Endothelial cell of umbilical vein (primary cell): Measurements from ENCODE around the gene TGM3. TPM values are rescaled to one million over a fixed set of nuclear protein-coding genes. Genes with fewer than 3 reads are reported as not detected.

Source experiments
- BruUV-seq: library from RNA; stranded (reverse); fragments of 400-500 nt; replicated peaks from 2 replicates; lab custom pipeline; 2021; lab: Mats Ljungman, UMichigan
- CTCF ChIA-PET: fragments of 300-600, 350-600 bp; sonication (Branson Sonifier 250); formaldehyde crosslinking; loops from one replicate; lab custom pipeline; 2021; ENCODE audit warnings: antibody characterized with exemption, inconsistent platforms; lab: Charles Lee
- POLR2A ChIA-PET: fragments of 300-600, 350-600 bp; sonication (Branson Sonifier 250); formaldehyde crosslinking; loops from one replicate; lab custom pipeline; 2021; ENCODE audit warnings: antibody characterized with exemption, inconsistent platforms; lab: Charles Lee
- DNase-seq: peaks from one replicate; pipeline ENCODE4 v3.0.0-alpha.2; 2011; ENCODE audit warnings: low read depth, low spot score
- FAIRE-seq: peaks from 2 replicates; lab custom pipeline; 2011; peaks lifted over from hg19 to GRCh38; lab: Jason Lieb, UNC
- H2AFZ ChIP-seq: 2 replicates; pipeline ENCODE4 v1.6.0; 2012; ENCODE audit warnings: low read depth, low read length, control low read depth, inconsistent platforms
- H3K27ac ChIP-seq: 2 replicates; pipeline ENCODE4 v1.5.1; 2011; ENCODE audit warnings: low read depth, mild to moderate bottlenecking, control low read depth, low read length, moderate library complexity; ENCODE audit not compliant: insufficient read depth
- H3K27me3 ChIP-seq, 2 experiments: 2 replicates each; pipeline versions ENCODE4 v1.6.0 to v1.6.1; 2011; ENCODE audit warnings: low read length in 2 of 2, mixed read lengths in 1 of 2; ENCODE audit not compliant: control insufficient read depth in 2 of 2, insufficient read depth in 2 of 2
- H3K36me3 ChIP-seq, 2 experiments: 2 replicates in 1 of 2; 3 replicates in 1 of 2; pipeline ENCODE4 v1.5.1; 2011; ENCODE audit warnings: low read length in 2 of 2, mild to moderate bottlenecking in 1 of 2, moderate library complexity in 1 of 2; ENCODE audit not compliant: control insufficient read depth in 2 of 2, insufficient read depth in 2 of 2; ENCODE audit errors: extremely low read depth in 1 of 2
- H3K4me1 ChIP-seq: 3 replicates; pipeline ENCODE4 v1.5.1; 2011; ENCODE audit warnings: mild to moderate bottlenecking, low read length; ENCODE audit not compliant: control insufficient read depth, insufficient read depth; ENCODE audit errors: extremely low read depth
- H3K4me2 ChIP-seq: 2 replicates; pipeline ENCODE4 v1.6.1; 2011; ENCODE audit warnings: low read length, control low read depth, mixed read lengths; ENCODE audit not compliant: insufficient read depth
- H3K4me3 ChIP-seq, 3 experiments: fragments of 200-600 bp in 1 of 3; sonication (generic), shearing (Covaris generic) in 1 of 3; replicated peaks in 1 of 3; 2 replicates each; pipeline ENCODE4 v1.5.1; 2011 to 2016; ENCODE audit warnings: control low read depth in 3 of 3, low read length in 3 of 3, mild to moderate bottlenecking in 2 of 3, inconsistent platforms in 1 of 3, low read depth in 1 of 3, moderate library complexity in 1 of 3; ENCODE audit not compliant: insufficient read depth in 1 of 3
- H3K79me2 ChIP-seq: 2 replicates; pipeline ENCODE4 v1.6.0; 2012; ENCODE audit warnings: low read length, inconsistent platforms; ENCODE audit not compliant: control insufficient read depth, insufficient read depth
- H3K9ac ChIP-seq: replicated peaks from 2 replicates; pipeline ENCODE3; 2011; ENCODE audit warnings: low read length, control low read depth; ENCODE audit not compliant: insufficient read depth; ENCODE audit errors: extremely low read depth
- H3K9me1 ChIP-seq: replicated peaks from 3 replicates; pipeline ENCODE4 v1.6.0; 2011; ENCODE audit warnings: mild to moderate bottlenecking, low read length; ENCODE audit not compliant: control insufficient read depth, insufficient read depth; ENCODE audit errors: extremely low read depth
- H3K9me3 ChIP-seq: replicated peaks from 2 replicates; pipeline ENCODE4 v1.5.1; 2012; ENCODE audit warnings: low read length, inconsistent platforms; ENCODE audit not compliant: control insufficient read depth, insufficient read depth
- H4K20me1 ChIP-seq: replicated peaks from 2 replicates; pipeline ENCODE3; 2011; ENCODE audit warnings: mild to moderate bottlenecking, low read length; ENCODE audit not compliant: control insufficient read depth, insufficient read depth; ENCODE audit errors: extremely low read depth
- EZH2 ChIP-seq: IDR thresholded peaks from 2 replicates; pipeline ENCODE4 v1.6.1; 2012; ENCODE audit warnings: borderline replicate concordance, low read depth, mild to moderate bottlenecking, moderate library complexity, low read length, inconsistent platforms; ENCODE audit not compliant: severe bottlenecking
- MYC ChIP-seq: IDR thresholded peaks from one replicate; pipeline ENCODE4 v1.6.1; 2011; ENCODE audit warnings: mild to moderate bottlenecking, low read depth, low read length
- dilution Hi-C: fragments of 300-500 bp; cut with MboI; formaldehyde crosslinking; loops from one replicate; pipeline ENCODE4 v1.15.0; 2019; ENCODE audit warnings: low sequenced_read_pairs; ENCODE audit not compliant: extremely low pct_ligation_motif_present
- intact Hi-C: fragments of 100-400 bp; cut with micrococcal nuclease; formaldehyde crosslinking; loops from one replicate; pipeline ENCODE4 v1.10.0; 2022
- polyA plus RNA-seq, 4 experiments: library from polyadenylated mRNA; depleted of rRNA in 3 of 4; stranded (reverse) in 3 of 4; unstranded in 1 of 4; fragments of >200 nt; gene quantifications; 2 replicates each; pipeline versions ENCODE4 v1.2.1 to v1.2.3, GENCODE V29; 2011 to 2012; ENCODE audit warnings: missing spikeins in 1 of 4
- total RNA-seq: library from RNA; stranded (reverse); gene quantifications from 2 replicates; pipeline ENCODE4 v1.2.3, GENCODE V29; 2021
- TF ChIP-seq, protein P1 (sequence below), 2 donors: IDR thresholded peaks; 1 replicate in 1 of 2; 2 replicates in 1 of 2; pipeline ENCODE4 v1.5.1; 2011; ENCODE audit warnings: low read length in 2 of 2, mild to moderate bottlenecking in 2 of 2, moderate library complexity in 2 of 2, control low read depth in 1 of 2, inconsistent platforms in 1 of 2, low read depth in 1 of 2; ENCODE audit not compliant: insufficient read depth in 1 of 2; ENCODE audit errors: extremely low read depth in 1 of 2

Gene TGM3
- total and polyA plus RNA-seq, 2 donors (not counting 3 experiments of a cell fraction or from before 2014, with no cell fraction given) = not detected

DNA sequence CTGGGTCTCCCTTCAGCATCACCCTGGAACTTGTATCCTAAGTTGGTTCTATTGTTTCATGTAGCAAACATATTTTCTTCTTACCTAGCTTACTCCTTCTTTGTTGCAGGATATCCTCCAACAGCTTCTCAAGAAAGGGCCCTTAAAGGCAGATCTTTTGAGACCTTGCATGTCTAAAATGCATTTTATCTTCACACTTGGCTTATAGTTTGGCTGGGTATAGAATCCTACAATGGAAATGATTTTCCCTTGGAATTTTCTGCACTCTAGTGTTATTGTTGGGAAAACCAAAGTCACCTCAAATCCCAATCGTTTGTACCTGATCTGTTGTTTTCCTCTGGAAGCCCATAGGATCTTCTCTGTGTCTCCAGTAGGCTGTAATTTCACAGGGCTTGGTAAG is 72.8 kb downstream of the TGM3 start:
- no peaks in the 10 kb centered on the region for H3K4me1 ChIP-seq
- no peaks in the 10 kb centered on the region for H3K36me3 ChIP-seq
- dilution Hi-C loops = no loop called here
- H3K27ac ChIP-seq = no peak overlapping the region
- ChIA-PET POLR2A (no interaction called here), CTCF (interaction anchor here (1.2 kb wide), 1 partner anchor 18 kb away, joined by 4 read pairs; no protein-coding TSS in a partner anchor)
- H3K27me3 ChIP-seq = peaks cover 1 to 6% of the 10 kb centered on the region in 2 experiments
- no peak overlapping the region for H3K9ac ChIP-seq
- no peak overlapping the region for H3K4me3 ChIP-seq
- H3K9me3 ChIP-seq = no peaks in the 10 kb centered on the region
- no peaks in the 10 kb centered on the region for H3K9me1 ChIP-seq
- no peak for FAIRE-seq
- no peak overlapping the region for H2AFZ ChIP-seq
- no peaks in the 10 kb centered on the region for H3K79me2 ChIP-seq
- H4K20me1 ChIP-seq = no peaks in the 10 kb centered on the region
- intact Hi-C loops = no loop called here
- H3K4me2 ChIP-seq = no peak overlapping the region
- no peak for TF ChIP-seq MYC
- TF ChIP-seq EZH2 = no peak
- TF ChIP-seq, protein P1, sequence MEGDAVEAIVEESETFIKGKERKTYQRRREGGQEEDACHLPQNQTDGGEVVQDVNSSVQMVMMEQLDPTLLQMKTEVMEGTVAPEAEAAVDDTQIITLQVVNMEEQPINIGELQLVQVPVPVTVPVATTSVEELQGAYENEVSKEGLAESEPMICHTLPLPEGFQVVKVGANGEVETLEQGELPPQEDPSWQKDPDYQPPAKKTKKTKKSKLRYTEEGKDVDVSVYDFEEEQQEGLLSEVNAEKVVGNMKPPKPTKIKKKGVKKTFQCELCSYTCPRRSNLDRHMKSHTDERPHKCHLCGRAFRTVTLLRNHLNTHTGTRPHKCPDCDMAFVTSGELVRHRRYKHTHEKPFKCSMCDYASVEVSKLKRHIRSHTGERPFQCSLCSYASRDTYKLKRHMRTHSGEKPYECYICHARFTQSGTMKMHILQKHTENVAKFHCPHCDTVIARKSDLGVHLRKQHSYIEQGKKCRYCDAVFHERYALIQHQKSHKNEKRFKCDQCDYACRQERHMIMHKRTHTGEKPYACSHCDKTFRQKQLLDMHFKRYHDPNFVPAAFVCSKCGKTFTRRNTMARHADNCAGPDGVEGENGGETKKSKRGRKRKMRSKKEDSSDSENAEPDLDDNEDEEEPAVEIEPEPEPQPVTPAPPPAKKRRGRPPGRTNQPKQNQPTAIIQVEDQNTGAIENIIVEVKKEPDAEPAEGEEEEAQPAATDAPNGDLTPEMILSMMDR (IDR thresholded peaks at IDR 0.05; ENCODE audit: extremely low read depth in 1 of 2, insufficient read depth in 1 of 2, low read depth in 1 of 2, low read length in 2 of 2) = no peak
- no TSS peak for BruUV-seq
- DNase-seq = no peak

DNA sequence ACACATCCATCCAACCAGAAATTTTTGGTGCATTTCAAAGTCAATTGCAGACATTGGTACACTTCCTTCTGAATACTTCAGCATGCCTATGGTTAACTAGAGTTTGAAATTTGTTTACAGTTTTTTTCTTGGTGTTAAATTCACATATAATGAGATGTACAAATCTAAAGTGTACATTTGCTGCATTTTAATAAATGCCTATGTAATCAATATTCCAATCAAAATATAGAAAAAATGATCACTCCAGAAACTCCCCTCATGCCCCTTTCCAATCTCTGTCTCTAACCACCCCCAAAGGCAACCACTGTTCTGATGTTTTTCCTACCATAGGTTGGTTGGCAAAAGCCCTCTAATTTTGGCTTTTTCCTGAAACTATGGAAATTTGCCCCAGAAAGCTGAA is 77.3 kb downstream of the TGM3 start:
- no TSS peak for BruUV-seq
- TF ChIP-seq, protein P1 (IDR thresholded peaks at IDR 0.05; ENCODE audit: extremely low read depth in 1 of 2, insufficient read depth in 1 of 2, low read depth in 1 of 2, low read length in 2 of 2) = no peak
- DNase-seq (no peak), FAIRE-seq (no peak)
- Histone ChIP-seq H3K9me3 (no peaks in the 10 kb centered on the region), H3K9me1 (no peaks in the 10 kb centered on the region), H3K36me3 (no peaks in the 10 kb centered on the region), H3K4me2 (no peak overlapping the region), H2AFZ (no peak overlapping the region), H3K27me3 (peaks cover 1 to 3% of the 10 kb centered on the region in 2 experiments), H3K9ac (no peak overlapping the region), H3K4me1 (no peaks in the 10 kb centered on the region), H3K79me2 (no peaks in the 10 kb centered on the region), H4K20me1 (no peaks in the 10 kb centered on the region), H3K4me3 (no peak overlapping the region), H3K27ac (no peak overlapping the region)
- dilution Hi-C loops (no loop called here), intact Hi-C loops (no loop called here)
- POLR2A ChIA-PET = no interaction called here
- CTCF ChIA-PET = interaction anchor here (1.0 kb wide), 1 partner anchor 30 kb away, joined by 4 read pairs; no protein-coding TSS in a partner anchor
